ENCODE results near the gene USP34. TPM values are rescaled to one million over a fixed set of nuclear protein-coding genes. Genes with fewer than 3 reads are reported as not detected.

USP34 gene
- total and polyA plus RNA-seq, 9 of the 15 experiments (the other 6 are each of a cell fraction or from before 2014, with no cell fraction given), result 19.8 to 108 (median 67.8) TPM

DNA sequence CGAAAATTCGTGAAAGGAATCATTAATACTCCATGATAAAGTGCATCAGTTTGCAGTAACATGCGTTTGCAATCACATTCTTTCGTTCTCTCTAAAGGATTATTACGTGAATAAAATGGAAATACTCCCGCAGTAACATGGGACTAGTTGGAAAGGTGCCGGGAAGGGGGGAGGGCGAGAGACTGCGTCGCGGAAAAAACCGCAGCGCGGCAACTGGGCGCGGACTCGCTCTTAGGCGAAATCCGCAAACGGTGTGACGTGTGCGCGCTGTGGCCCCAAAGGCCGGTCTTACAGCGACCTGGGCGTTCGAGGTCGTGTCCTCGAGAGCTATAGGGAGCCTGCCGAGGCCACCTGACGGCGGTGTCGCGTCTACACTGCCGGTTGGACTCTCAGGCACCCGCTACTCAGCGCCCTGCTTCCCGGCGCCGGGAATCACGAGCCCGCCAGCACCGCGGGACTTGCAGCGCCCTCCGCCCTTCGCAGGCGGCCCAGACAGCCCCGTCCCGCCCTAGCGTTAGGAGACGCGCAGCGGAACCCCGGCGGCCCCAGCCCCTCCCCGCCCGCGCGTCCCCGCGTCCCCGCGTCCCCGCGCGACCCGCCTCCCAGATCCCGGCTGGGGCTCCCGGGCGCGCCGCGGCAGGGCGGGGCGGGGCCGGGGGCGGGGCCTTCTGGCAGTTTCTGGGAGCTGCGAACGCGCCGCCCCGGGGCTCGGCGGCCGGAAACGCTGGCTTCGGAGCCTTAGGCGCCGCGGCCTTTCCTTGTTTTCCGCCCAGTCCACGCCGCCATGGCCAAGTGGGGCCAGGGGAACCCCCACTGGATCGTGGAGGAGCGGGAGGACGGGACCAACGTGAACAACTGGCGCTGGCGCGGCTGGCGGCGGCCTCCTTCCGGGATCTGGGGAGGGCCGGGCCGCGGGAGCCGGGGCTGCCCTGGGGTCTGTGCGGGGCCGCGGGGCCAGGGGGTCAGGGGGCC lies 293.8 kb downstream of the USP34 start (continued):
- TF ChIP-seq TFAP4 (CRISPR knock-in tag; IDR thresholded peaks at IDR 0.05; ENCODE audit: borderline replicate concordance) (peak; percentile 83), ZNF197 (CRISPR knock-in tag; IDR thresholded peaks at IDR 0.05; ENCODE audit: low read depth) (peak; percentile 94; the same call in 1 of the 2 replicates), TBP (optimal IDR thresholded peaks at IDR 0.05; ENCODE audit: low read depth, low read length) (peak; percentile 81), RBFOX2 (IDR thresholded peaks at IDR 0.05; ENCODE audit: low read depth, low read length) (peak; percentile 93), STAT5A (IDR thresholded peaks at IDR 0.05; ENCODE audit: borderline replicate concordance, low read length) (no peak), ZBTB7A (IDR thresholded peaks at IDR 0.05; ENCODE audit: borderline replicate concordance, control insufficient read depth, low read depth, low read length) (peak; percentile 14; the same call in 1 of the 2 replicates), PML (IDR thresholded peaks at IDR 0.05; ENCODE audit: low read length) (peak; percentile 84), ZNF592 (IDR thresholded peaks at IDR 0.05) (peak; percentile 26), CHD2 (IDR thresholded peaks at IDR 0.05; ENCODE audit: low read depth, low read length) (peak; percentile 91), POLR2AphosphoS5 (IDR thresholded peaks at IDR 0.05; ENCODE audit: control insufficient read depth, insufficient read depth, low read depth, low read length) (peak; percentile 58), SREBF1 (IDR thresholded peaks at IDR 0.05; ENCODE audit: borderline replicate concordance, low read depth, low read length) (peak; percentile 35; the same call in 1 of the 2 replicates), BRD9 (IDR thresholded peaks at IDR 0.05; ENCODE audit: low read depth, partially characterized antibody) (peak; percentile 49), MIER1 (IDR thresholded peaks at IDR 0.05; ENCODE audit: low read depth) (peak; percentile 73; the same call in 1 of the 2 replicates), NONO (IDR thresholded peaks at IDR 0.05; ENCODE audit: low read depth in 2 of 2, low read length in 1 of 2) (peak; percentile 32 to 62; a peak in 3 of 4 replicates), RUNX1 (IDR thresholded peaks at IDR 0.05; ENCODE audit: low read depth) (no peak), HDAC6 (IDR thresholded peaks at IDR 0.05; ENCODE audit: low read depth, low read length) (no peak), MCM7 (IDR thresholded peaks at IDR 0.05) (no peak), ARHGAP35 (IDR thresholded peaks at IDR 0.05; ENCODE audit: partially characterized antibody) (no peak)
- TF ChIP-seq, protein P1, sequence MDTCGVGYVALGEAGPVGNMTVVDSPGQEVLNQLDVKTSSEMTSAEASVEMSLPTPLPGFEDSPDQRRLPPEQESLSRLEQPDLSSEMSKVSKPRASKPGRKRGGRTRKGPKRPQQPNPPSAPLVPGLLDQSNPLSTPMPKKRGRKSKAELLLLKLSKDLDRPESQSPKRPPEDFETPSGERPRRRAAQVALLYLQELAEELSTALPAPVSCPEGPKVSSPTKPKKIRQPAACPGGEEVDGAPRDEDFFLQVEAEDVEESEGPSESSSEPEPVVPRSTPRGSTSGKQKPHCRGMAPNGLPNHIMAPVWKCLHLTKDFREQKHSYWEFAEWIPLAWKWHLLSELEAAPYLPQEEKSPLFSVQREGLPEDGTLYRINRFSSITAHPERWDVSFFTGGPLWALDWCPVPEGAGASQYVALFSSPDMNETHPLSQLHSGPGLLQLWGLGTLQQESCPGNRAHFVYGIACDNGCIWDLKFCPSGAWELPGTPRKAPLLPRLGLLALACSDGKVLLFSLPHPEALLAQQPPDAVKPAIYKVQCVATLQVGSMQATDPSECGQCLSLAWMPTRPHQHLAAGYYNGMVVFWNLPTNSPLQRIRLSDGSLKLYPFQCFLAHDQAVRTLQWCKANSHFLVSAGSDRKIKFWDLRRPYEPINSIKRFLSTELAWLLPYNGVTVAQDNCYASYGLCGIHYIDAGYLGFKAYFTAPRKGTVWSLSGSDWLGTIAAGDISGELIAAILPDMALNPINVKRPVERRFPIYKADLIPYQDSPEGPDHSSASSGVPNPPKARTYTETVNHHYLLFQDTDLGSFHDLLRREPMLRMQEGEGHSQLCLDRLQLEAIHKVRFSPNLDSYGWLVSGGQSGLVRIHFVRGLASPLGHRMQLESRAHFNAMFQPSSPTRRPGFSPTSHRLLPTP (IDR thresholded peaks at IDR 0.05; ENCODE audit: borderline replicate concordance, extremely low read depth, insufficient read length), result no peak

Data from K562 (cell line).